ENCODE results near the gene PBX2.

PBX2 gene, protein sequence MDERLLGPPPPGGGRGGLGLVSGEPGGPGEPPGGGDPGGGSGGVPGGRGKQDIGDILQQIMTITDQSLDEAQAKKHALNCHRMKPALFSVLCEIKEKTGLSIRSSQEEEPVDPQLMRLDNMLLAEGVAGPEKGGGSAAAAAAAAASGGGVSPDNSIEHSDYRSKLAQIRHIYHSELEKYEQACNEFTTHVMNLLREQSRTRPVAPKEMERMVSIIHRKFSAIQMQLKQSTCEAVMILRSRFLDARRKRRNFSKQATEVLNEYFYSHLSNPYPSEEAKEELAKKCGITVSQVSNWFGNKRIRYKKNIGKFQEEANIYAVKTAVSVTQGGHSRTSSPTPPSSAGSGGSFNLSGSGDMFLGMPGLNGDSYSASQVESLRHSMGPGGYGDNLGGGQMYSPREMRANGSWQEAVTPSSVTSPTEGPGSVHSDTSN

DNA sequence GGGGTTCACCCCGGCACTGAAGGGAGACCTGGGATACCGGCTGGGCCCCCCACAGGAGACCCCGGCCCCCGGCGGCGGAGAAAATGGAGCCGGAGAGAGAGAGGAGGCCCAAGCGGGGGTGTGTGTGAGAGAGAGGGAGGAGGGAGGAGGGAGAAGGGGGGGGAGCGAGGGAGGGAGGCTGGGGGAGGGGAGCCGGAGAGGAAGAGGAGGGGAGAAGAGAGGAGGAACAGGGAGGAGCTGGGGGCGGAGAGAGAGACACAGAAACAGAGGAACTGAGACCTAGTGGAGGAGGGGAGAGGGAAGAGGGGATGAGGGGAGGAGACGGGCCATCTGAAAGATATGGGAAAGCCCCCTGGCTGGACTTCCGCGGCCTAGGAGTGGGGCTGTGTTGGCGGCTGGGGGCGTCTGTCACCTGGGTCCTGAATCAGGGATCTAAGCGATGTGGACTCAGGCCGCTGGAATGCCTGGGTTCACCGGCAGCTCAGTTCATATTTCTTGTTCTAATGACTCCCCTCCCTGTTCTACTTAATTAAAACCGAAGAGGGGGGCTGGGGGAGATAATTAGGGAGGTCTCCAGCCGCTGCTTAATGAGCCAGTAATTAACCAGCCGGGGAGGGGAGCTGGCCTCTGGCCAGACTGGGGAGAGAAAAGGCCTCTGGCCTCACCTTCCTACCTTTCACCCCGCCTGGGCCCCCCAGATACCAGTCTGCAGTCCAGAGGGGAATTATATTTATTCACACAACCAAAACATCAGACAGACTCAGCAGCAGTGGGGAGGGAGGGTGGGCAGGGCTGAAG, at the start of gene PBX2:
Gene PBX2, minus strand, starts transcription at position 149 of the 798 bp plus-strand sequence. CDS start 287 bp downstream, outside the sequence.
- no peaks in the 10 kb centered on the region for H3K9me3 Mint-ChIP-seq
- peak within 1 kb of the TSS; percentile 95 to 98 for H3K4me3 Mint-ChIP-seq
- DNase-seq (peak; percentile 82), ATAC-seq (replicated peaks) (peak; percentile 72 to 78)
- peaks cover 58 to 84% of the 10 kb centered on the region in 2 donors for H3K4me1 Mint-ChIP-seq
- H3K36me3 Mint-ChIP-seq, result peaks cover 42 to 60% of the 10 kb centered on the region in 2 donors
- peak within 1 kb of the TSS; percentile 97 for H3K27ac Mint-ChIP-seq
- H3K27me3 Mint-ChIP-seq, result no peaks in the 10 kb centered on the region

DNA sequence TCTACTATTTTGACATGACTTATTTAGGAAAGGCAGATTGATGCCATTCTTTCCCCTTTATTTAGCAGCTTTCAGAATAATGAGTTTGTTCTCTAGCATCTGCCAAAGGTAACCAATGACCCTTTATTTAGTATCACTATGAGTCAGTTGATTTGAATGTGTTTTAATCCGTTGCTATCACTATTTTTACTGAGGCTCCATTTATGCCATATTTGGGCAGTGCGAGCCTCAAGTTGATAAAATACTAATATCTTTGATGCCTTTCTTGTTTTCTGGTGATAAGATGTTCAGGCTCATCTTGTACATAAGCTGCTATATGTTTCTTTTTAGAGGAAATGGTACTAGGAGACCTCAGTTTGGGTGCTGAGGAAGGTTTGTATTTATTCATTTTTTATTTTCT, 49.5 kb upstream of the PBX2 start:
- ATAC-seq (replicated peaks), result no peak
- H3K4me1 Mint-ChIP-seq, result peaks cover 19 to 24% of the 10 kb centered on the region in 2 donors
- no peak for DNase-seq
- H3K9me3 Mint-ChIP-seq, result no peaks in the 10 kb centered on the region
- peaks cover 0 to 9% of the 10 kb centered on the region in 2 donors for H3K27me3 Mint-ChIP-seq
- no peak overlapping the region for H3K4me3 Mint-ChIP-seq
- H3K27ac Mint-ChIP-seq, result no peak overlapping the region
- no peaks in the 10 kb centered on the region for H3K36me3 Mint-ChIP-seq

DNA sequence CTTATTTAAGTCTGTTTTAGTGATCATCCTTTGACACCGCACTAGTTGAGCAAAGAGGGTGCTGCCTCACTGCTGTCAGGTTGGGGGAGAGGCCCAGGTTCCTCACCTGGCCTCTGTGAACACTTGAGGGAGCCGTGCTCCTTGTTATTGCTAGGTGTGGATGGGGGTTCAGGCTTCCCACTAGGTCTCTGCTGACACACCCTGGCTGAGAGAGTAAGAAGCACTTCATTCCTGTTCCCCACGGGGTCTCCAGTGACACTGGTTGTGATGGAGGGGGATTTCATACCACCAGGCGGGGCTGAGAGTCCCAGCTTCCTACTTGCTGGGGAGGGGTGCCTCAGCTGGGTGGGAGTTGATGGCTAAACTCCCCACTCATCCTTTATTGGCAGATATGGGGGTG, 44.9 kb upstream of the PBX2 start:
- peaks cover 0 to 5% of the 10 kb centered on the region in 2 donors for H3K4me1 Mint-ChIP-seq
- no peak overlapping the region for H3K27ac Mint-ChIP-seq
- H3K27me3 Mint-ChIP-seq, result peaks cover 0 to 9% of the 10 kb centered on the region in 2 donors
- no peaks in the 10 kb centered on the region for H3K36me3 Mint-ChIP-seq
- H3K9me3 Mint-ChIP-seq, result no peaks in the 10 kb centered on the region
- no peak for DNase-seq
- no peak overlapping the region for H3K4me3 Mint-ChIP-seq
- no peak for ATAC-seq (replicated peaks)

DNA sequence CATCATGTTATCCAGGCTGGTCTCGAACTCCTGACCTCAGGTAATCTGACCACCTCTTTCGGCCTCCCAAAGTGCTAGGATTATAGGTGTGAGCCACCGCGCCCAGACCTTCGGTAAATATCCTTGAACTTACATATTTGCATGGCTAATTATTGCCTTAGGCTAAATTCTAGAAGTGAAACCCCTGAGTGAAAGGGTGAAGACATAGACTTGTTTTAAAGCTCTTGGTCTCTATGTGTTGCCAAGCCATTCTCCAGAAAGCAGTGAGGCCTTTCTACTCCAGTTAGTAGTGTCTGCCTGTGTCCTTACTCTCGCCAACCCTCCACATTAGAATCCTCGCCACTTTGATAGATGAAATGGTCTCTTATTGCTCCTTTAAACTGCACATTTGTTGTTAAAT, 36.4 kb upstream of the PBX2 start:
- Mint-ChIP-seq H3K4me1 (peaks cover 43 to 63% of the 10 kb centered on the region in 2 donors), H3K36me3 (no peaks in the 10 kb centered on the region), H3K9me3 (peaks cover 0 to 3% of the 10 kb centered on the region in 2 donors), H3K4me3 (no peak overlapping the region), H3K27me3 (no peaks in the 10 kb centered on the region), H3K27ac (peak overlapping the region; percentile 52)
- DNase-seq, result no peak
- peak; percentile 64 to 66 for ATAC-seq (replicated peaks)

DNA sequence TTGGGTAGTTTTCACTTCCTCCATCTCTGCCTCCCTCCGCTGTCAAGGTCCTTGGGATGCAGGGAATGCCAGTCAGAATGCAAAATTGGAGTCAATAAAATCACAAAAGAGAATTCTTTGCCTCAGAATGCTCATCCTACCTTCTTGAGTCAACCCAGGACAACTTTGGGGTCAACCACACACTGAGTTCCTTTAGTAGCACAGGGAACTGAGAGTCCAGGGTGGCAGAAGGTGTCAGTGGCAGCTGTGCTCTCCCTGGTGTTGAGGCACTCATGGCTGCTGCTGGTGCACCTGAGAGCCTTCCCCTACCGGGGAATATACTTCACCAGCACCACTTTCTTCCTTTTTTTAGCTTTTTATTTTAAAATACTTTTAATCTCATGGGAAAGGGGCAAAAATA, 34.7 kb upstream of the PBX2 start:
- no peak overlapping the region for H3K4me3 Mint-ChIP-seq
- H3K36me3 Mint-ChIP-seq, result no peaks in the 10 kb centered on the region
- no peak overlapping the region for H3K27ac Mint-ChIP-seq
- H3K9me3 Mint-ChIP-seq, result peaks cover 0 to 3% of the 10 kb centered on the region in 2 donors
- ATAC-seq (replicated peaks), result peak; percentile 95 to 96
- no peaks in the 10 kb centered on the region for H3K27me3 Mint-ChIP-seq
- H3K4me1 Mint-ChIP-seq, result peaks cover 43 to 63% of the 10 kb centered on the region in 2 donors
- peak; percentile 69 for DNase-seq

DNA sequence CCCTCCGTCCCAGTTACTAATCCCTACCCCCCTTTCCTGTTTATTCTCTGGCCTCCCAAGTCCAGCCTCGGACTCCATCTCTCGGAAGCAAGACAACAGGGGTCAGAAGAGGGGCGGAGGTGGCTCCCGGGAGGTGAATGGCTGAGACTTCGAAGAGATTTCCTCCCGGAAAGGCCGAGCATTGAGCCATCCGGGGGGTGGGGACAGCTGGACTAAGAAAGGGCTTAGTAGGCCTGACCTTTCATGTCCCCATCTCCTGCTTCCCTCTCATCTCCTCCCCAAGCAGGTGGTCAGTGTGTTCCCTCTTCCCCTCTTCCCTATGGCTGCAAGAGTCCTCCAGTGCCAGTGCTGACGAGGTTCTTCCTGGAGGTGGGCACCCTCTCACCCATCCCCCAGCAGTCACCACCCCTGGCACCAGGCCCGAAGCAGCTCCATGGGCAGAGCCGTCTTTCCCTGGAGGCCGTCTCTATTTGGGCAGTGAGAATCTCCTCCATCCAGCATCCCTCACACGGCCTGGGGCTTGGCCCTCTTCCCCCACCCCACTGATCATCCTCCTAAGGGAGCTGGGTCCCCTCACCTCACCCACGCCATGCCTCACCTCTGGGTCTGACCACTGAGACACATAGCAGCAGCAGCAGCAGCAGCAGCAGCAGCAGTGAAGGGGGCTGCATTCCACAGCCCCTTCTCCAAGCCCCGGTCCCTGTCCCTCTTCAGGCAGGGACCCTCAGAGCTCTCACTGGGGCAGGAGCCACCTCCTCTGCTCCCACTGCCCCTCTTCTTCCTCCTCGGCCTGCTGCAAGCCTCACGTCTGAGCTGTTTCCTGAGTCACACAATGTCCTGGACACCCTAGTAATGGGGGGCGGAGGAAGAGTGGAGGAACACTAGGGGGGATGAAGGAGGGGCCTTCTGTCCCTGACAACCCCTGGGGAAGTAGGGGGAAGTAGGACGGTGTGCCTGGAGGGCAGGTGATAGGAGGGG, 33.5 kb upstream of the PBX2 start, which contains the start of gene NOTCH4:
Gene NOTCH4, minus strand, starts transcription at position 810 of the 978 bp plus-strand sequence. Its CDS starts 139 bp downstream, at position 671.
- DNase-seq (no peak), ATAC-seq (replicated peaks) (no peak)
- H3K27ac Mint-ChIP-seq, result peak within 1 kb of the TSS; percentile 76
- no peaks in the 10 kb centered on the region for H3K36me3 Mint-ChIP-seq
- peak within 1 kb of the TSS in 1 of 2 donors; percentile 46 for H3K4me3 Mint-ChIP-seq
- H3K4me1 Mint-ChIP-seq, result peaks cover 42 to 58% of the 10 kb centered on the region in 2 donors
- H3K9me3 Mint-ChIP-seq, result peaks cover 0 to 3% of the 10 kb centered on the region in 2 donors
- H3K27me3 Mint-ChIP-seq, result peaks cover 0 to 5% of the 10 kb centered on the region in 2 donors

DNA sequence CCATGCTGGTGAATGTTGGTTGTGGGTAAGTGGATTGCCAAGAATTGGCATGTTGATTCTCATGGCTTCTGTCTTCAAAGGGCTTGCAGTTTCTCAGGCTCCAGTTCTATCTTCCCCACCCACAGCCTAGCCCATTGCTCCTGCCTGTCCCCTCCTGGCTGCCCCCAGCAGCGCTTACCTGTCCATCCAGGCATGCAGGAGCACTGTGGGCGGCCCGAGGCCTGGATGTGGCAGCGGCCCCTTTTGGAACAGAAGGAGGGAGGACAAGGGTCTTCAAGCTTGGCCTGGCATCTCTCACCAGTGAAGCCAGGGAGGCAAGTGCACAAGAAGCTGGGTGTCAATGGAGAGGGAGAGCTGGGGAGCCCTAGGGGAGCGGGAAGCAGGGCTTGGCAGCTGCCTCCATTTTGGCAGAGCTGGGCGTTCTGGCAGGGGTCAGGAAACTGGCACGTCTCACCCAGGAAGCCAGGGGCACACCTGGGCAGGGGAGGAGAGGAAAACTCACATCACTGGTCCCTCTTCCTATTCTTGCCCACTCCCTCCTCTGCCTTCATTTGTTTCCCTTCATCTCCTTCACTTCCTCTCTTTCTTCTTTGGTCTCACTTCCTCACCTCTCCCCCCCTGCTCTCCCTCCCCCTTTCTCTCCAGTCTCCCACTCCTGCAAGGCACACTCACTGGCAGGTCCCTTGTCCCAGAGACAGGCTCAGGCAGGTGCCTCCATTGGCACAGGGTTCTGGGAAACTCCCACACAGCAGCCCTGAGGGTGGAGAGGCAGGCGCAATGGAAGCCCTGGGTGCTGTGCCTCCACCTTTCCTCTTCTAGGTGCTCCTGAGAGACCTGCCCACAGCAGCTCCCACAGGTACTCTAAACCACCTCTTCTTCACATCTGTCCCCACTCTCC, 32.6 kb upstream of the PBX2 start:
- Mint-ChIP-seq H3K4me1 (peaks cover 37 to 48% of the 10 kb centered on the region in 2 donors), H3K27ac (no peak overlapping the region), H3K36me3 (no peaks in the 10 kb centered on the region), H3K27me3 (peaks cover 0 to 6% of the 10 kb centered on the region in 2 donors), H3K9me3 (peaks cover 0 to 3% of the 10 kb centered on the region in 2 donors), H3K4me3 (peak overlapping the region in 1 of 2 donors; percentile 46)
- ATAC-seq (replicated peaks), result no peak
- no peak for DNase-seq

DNA sequence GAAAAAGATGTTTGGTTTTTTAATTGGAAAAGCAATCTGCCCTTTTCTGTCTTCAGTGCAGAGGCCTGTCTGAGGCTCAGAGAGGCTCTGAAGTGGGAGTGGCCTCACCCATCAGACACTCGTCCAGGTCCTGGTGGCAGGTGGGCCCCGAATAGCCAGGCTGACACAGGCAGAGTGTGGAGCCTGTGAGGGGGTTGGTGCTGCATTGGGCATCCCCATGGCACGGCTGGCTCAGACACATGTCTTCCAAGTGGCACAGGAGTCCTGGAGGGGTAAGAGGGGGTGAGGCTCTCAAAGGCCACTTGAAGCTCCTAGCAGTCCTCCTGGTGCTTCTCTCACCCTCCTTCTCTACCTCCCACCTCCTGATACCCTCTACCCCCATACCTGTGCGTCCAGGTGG, 30.0 kb upstream of the PBX2 start:
- Mint-ChIP-seq H3K36me3 (no peaks in the 10 kb centered on the region), H3K27ac (no peak overlapping the region), H3K9me3 (no peaks in the 10 kb centered on the region), H3K4me1 (peaks cover 27 to 35% of the 10 kb centered on the region in 2 donors), H3K4me3 (no peak overlapping the region), H3K27me3 (peaks cover 0 to 6% of the 10 kb centered on the region in 2 donors)
- ATAC-seq (replicated peaks), result no peak
- DNase-seq, result no peak

DNA sequence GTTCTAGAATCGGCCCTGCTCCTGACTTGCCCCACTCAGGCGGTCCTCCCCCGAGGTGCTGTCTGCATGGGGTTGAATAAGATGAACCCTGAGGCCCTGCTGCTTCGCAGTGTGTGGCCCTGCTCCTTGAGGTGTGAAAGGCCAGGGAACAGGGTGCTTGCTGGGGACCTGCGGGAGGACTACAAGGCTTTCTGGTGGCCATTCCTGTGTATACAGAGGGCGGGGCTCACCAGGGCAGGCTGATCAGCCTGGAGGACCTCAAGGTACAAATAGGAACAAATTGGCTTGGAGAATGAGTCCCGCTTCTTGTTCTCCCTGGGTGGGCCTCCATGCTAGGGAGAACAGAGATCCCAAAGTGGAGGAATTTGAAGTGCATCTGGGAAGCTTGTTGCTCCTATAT, 28.2 kb upstream of the PBX2 start:
- Mint-ChIP-seq H3K9me3 (no peaks in the 10 kb centered on the region), H3K36me3 (no peaks in the 10 kb centered on the region), H3K27me3 (peaks cover 0 to 6% of the 10 kb centered on the region in 2 donors), H3K27ac (no peak overlapping the region), H3K4me3 (no peak overlapping the region), H3K4me1 (peaks cover 19 to 23% of the 10 kb centered on the region in 2 donors)
- no peak for ATAC-seq (replicated peaks)
- DNase-seq, result no peak

DNA sequence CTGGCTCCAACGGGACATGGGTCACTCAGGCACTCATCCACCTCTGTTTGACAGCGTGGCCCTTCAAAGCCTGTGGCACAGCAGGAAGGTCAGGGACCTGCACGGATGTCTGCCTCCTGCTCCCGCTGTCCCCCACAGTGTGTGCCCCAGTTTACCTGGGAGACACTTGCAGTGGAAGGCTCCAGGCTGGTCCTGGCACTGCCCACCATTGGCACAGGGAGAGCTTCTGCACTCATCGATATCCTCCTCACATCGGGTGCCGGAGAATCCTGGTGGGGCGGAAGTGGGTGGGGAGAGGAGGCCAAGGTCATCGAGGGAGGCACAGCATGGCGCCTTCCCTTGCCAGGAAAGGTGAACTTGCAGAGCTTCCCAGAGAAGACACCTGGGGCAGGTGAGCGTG, 27.0 kb upstream of the PBX2 start:
- H3K36me3 Mint-ChIP-seq, result no peaks in the 10 kb centered on the region
- H3K27ac Mint-ChIP-seq, result no peak overlapping the region

DNA sequence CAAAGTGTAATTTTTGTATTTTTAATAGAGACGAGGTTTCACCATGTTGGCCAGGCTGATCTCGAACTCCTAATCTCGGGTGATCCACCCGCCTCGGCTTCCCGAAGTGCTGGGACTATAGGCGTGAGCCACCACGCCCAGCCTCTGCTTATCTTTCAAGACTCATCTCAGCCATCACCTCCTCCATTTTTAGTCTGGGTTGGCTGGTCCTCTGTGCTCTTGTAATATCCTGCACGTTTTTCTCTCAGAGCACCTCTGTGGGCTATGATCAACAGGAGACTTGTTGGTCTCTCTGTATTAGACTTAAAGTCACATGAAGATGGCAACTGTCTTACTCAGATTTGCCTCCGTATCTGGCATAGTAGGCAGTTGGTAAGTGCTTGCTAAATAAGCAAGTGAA, 26.3 kb upstream of the PBX2 start:
- no peaks in the 10 kb centered on the region for H3K36me3 Mint-ChIP-seq

More for the DNA sequence above, 27.0 kb upstream of the PBX2 start:
- ATAC-seq (replicated peaks) (no peak), DNase-seq (no peak)
- Mint-ChIP-seq H3K27me3 (peaks cover 0 to 6% of the 10 kb centered on the region in 2 donors), H3K4me1 (peaks cover 10 to 11% of the 10 kb centered on the region in 2 donors), H3K9me3 (no peaks in the 10 kb centered on the region), H3K4me3 (no peak overlapping the region)

DNA sequence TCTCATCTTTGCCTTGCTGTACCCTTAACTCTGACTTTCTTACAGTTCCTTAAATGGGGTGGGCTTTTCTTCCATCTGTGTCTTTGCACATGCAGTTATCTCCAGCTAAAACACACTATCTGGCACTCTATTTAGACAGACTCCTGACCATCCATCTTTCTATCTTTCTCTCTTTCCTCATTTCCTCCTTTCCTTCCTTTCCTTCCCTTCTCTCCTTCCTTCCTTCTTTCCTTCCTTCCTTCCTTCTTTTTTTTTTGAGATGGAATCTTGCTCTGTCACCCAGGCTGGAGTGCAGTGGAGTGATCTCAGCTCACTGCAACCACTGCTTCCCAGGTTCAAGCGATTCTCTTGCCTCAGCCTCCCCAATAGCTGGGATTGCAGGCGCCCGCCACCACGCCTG, 25.6 kb upstream of the PBX2 start:
- peaks cover 0 to 6% of the 10 kb centered on the region in 2 donors for H3K27me3 Mint-ChIP-seq
- H3K9me3 Mint-ChIP-seq, result no peaks in the 10 kb centered on the region
- H3K4me3 Mint-ChIP-seq, result no peak overlapping the region
- ATAC-seq (replicated peaks) (no peak), DNase-seq (no peak)
- no peaks in the 10 kb centered on the region for H3K36me3 Mint-ChIP-seq
- H3K27ac Mint-ChIP-seq, result no peak overlapping the region
- H3K4me1 Mint-ChIP-seq, result peaks cover 10 to 11% of the 10 kb centered on the region in 2 donors

More for the DNA sequence above, 26.3 kb upstream of the PBX2 start:
- Mint-ChIP-seq H3K9me3 (no peaks in the 10 kb centered on the region), H3K27ac (no peak overlapping the region), H3K4me3 (no peak overlapping the region), H3K27me3 (peaks cover 0 to 6% of the 10 kb centered on the region in 2 donors), H3K4me1 (peaks cover 10 to 11% of the 10 kb centered on the region in 2 donors)
- DNase-seq (no peak), ATAC-seq (replicated peaks) (no peak)

DNA sequence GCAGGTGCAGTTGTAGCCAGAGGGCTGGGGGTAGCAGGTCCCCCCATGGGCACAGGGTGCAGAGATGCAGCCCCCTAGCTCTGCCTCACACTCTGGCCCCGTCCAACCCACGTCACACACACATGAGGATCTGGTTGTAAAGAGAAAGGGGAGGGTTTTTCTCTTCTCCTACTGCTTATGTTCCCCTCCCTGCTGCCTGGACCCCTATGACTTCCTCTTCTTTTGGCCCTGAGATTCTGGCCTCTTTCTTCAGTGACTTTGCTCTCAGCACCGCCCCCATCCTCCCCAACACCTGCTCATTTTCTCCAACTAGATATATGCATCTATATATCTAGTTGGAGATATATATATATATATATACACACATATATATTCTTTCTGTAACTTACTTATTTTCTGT, 24.1 kb upstream of the PBX2 start:
- no peak overlapping the region for H3K4me3 Mint-ChIP-seq
- DNase-seq (no peak), ATAC-seq (replicated peaks) (peak in 1 of 2 donors; percentile 48)
- H3K27me3 Mint-ChIP-seq, result peaks cover 0 to 6% of the 10 kb centered on the region in 2 donors
- H3K9me3 Mint-ChIP-seq, result no peaks in the 10 kb centered on the region
- H3K27ac Mint-ChIP-seq, result no peak overlapping the region
- no peaks in the 10 kb centered on the region for H3K36me3 Mint-ChIP-seq
- H3K4me1 Mint-ChIP-seq, result peaks cover 6 to 11% of the 10 kb centered on the region in 2 donors

Measured in stimulated activated naive B cell treated with anti-CD40 and anti-IgM and Interleukin-4, amounts not matched to agents 10 μg/mL and 1 μg/mL and 100 μg/mL, for 72 hours (primary cell).